Fibroblast of lung (primary cell): ENCODE results near the gene COL4A2.

Experiments used
- CTCF ChIP-seq, 2 donors: IDR thresholded peaks in 1 of 2; conservative IDR thresholded peaks in 1 of 2; 1 replicate in 1 of 2; 2 replicates in 1 of 2; pipeline ENCODE4 v1.5.1; 2011 to 2012; ENCODE audit warnings: low read length in 2 of 2, control low read depth in 1 of 2, inconsistent platforms in 1 of 2, low read depth in 1 of 2, mild to moderate bottlenecking in 1 of 2
- EZH2 ChIP-seq: IDR thresholded peaks from 2 replicates; pipeline ENCODE4 v1.5.1; 2012; ENCODE audit warnings: low read length, control low read depth, mild to moderate bottlenecking; ENCODE audit errors: missing control alignments

DNA sequence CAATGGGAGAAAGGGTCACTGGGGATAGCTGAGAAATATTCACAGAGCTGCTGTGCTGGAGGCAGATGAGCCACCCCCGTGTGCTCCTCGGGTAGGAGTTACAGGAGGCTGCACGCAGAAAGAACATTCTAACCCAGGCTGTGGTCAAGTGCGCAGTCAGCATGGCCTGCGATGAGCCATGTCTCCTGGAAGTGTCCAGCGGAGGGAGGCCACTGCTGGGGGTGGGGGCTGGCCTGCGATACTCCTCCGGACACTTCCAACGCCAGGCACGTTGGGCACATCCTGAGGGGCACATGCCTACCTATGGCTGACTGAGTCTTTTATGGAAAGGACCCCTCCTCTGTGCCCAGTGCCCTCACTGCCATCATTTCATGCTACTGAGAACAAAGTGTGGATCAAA, 198.5 kb downstream of the COL4A2 start:
- TF ChIP-seq CTCF (conservative IDR thresholded peaks at IDR 0.05 in 1 of 2, IDR thresholded peaks at IDR 0.05 in 1 of 2; ENCODE audit: low read depth in 1 of 2, low read length in 2 of 2): no peak
- no peak for TF ChIP-seq EZH2
